Naive B cell (primary cell): ENCODE results near the gene MARVELD1. TPM values are rescaled to one million over a fixed set of nuclear protein-coding genes. Genes with fewer than 3 reads are reported as not detected.

ENCODE experiments used
- polyA plus RNA-seq, 6 donors: library from polyadenylated mRNA; unstranded; fragments of 300-500 nt; fragmentation: Illumina TruSeq; gene quantifications; one replicate each; pipeline ENCODE4 v1.2.3, GENCODE V29; 2021; ENCODE audit warnings: low read depth in 6 of 6

MARVELD1 gene
- polyA plus RNA-seq, 6 donors from 2014 or later = 0.57 TPM; not detected in 5

Other genes with a start within 250 kb of the MARVELD1 start
- 10 to 100 TPM; 22.5 to 44.3 (median 26.6) TPM for gene MMS19, start 215.3 kb upstream of the MARVELD1 start, polyA plus RNA-seq
- gene UBTD1, start 214.8 kb upstream of the MARVELD1 start, polyA plus RNA-seq = 1 to 10 TPM in 3 of 6 donors, under 1 TPM in 2, not detected in 1; 0.60 to 1.2 (median 1.0) TPM
- gene ANKRD2, start 141.0 kb upstream of the MARVELD1 start, polyA plus RNA-seq = not detected
- not detected for gene HOGA1, start 129.3 kb upstream of the MARVELD1 start, polyA plus RNA-seq
- gene C10orf62, start 124.0 kb upstream of the MARVELD1 start, polyA plus RNA-seq = not detected
- gene MORN4, start 80.2 kb upstream of the MARVELD1 start, polyA plus RNA-seq = 1 to 10 TPM in 2 of 6 donors, under 1 TPM in 3, not detected in 1; 0.27 to 2.1 (median 0.77) TPM
- gene PI4K2A, start 73.1 kb upstream of the MARVELD1 start, polyA plus RNA-seq = 1 to 10 TPM; 5.1 to 7.9 (median 6.4) TPM
- gene AVPI1, start 26.5 kb upstream of the MARVELD1 start, polyA plus RNA-seq = 1 to 10 TPM; 1.4 to 4.0 (median 2.3) TPM
- gene ZFYVE27, start 23.4 kb downstream of the MARVELD1 start, polyA plus RNA-seq = 10 to 100 TPM; 34.0 to 51.3 (median 38.0) TPM
- not detected for gene SFRP5, start 58.3 kb downstream of the MARVELD1 start, polyA plus RNA-seq
- not detected for gene GOLGA7B, start 136.1 kb downstream of the MARVELD1 start, polyA plus RNA-seq